HL-60 (cell line): ENCODE results near the gene NPPC.

Source experiments
- CTCF ChIP-seq: IDR thresholded peaks from one replicate; pipeline ENCODE4 v1.5.1; 2011; ENCODE audit warnings: low read length, control low read depth, inconsistent platforms; ENCODE audit not compliant: insufficient read depth
- GABPA ChIP-seq: IDR thresholded peaks from 2 replicates; pipeline ENCODE4 v1.6.1; 2012; ENCODE audit warnings: low read depth
- POLR2AphosphoS5 ChIP-seq: IDR thresholded peaks from 2 replicates; pipeline ENCODE4 v1.6.1; 2012; ENCODE audit warnings: low read depth

GRCh38 chr2:231940795-231941194 is 14.6 kb upstream of the NPPC start:
- TF ChIP-seq CTCF (no peak), POLR2AphosphoS5 (no peak), GABPA (no peak)
